Neural crest cell (in vitro differentiated cells): Measurements from ENCODE around the gene STARD7. TPM values are rescaled to one million over a fixed set of nuclear protein-coding genes. Genes with fewer than 3 reads are reported as not detected.
"Not testable (repeated sequence)": the region's sequence is repeated elsewhere in the genome, so short reads cannot be mapped to it uniquely, and the experiment has no call there.

Source experiments
- DNase-seq: peaks from one replicate; pipeline ENCODE4 v3.0.0; 2021; ENCODE audit warnings: low read depth, mixed read lengths, low spot score
- H3K27ac Mint-ChIP-seq: one replicate; pipeline ENCODE4 v1.8.0; 2021; ENCODE audit warnings: mild to moderate bottlenecking, mixed read lengths; ENCODE audit not compliant: unreplicated experiment
- H3K27me3 Mint-ChIP-seq: 2 replicates; pipeline ENCODE4 v1.8.0; 2021; ENCODE audit warnings: low read depth, mild to moderate bottlenecking, mixed read lengths
- H3K36me3 Mint-ChIP-seq: 2 replicates; pipeline ENCODE4 v1.8.0; 2021; ENCODE audit warnings: low read depth, mild to moderate bottlenecking, mixed read lengths
- H3K4me1 Mint-ChIP-seq: 2 replicates; pipeline ENCODE4 v1.8.0; 2021; ENCODE audit warnings: mixed read lengths
- H3K4me3 Mint-ChIP-seq: one replicate; pipeline ENCODE4 v1.8.0; 2021; ENCODE audit warnings: mild to moderate bottlenecking, mixed read lengths
- H3K9me3 Mint-ChIP-seq: 2 replicates; pipeline ENCODE4 v1.8.0; 2021; ENCODE audit warnings: mixed read lengths
- CTCF ChIP-seq: fragments of 200-600 bp; sonication (generic); conservative IDR thresholded peaks from 2 replicates; pipeline ENCODE4 v1.5.0; 2021; ENCODE audit warnings: antibody characterized with exemption, mild to moderate bottlenecking
- total RNA-seq: library from RNA; stranded (reverse); gene quantifications from 2 replicates; pipeline ENCODE4 v1.2.1, GENCODE V29; 2021

The STARD7 gene
- total RNA-seq, 1 donor from 2014 or later, result 178 TPM

GRCh38 chr2:96233436-96233835, 24.8 kb upstream of the STARD7 start:
- Mint-ChIP-seq H3K4me1 (no peaks in the 10 kb centered on the region), H3K27me3 (no peaks in the 10 kb centered on the region), H3K36me3 (no peaks in the 10 kb centered on the region), H3K9me3 (no peaks in the 10 kb centered on the region), H3K27ac (no peak overlapping the region), H3K4me3 (no peak overlapping the region)
- DNase-seq, result no peak
- no peak for TF ChIP-seq CTCF

- Mint-ChIP-seq H3K27me3 (no peaks in the 10 kb centered on the region), H3K27ac (peak overlapping the region; percentile 37), H3K4me3 (no peak overlapping the region), H3K9me3 (no peaks in the 10 kb centered on the region), H3K4me1 (no peaks in the 10 kb centered on the region), H3K36me3 (no peaks in the 10 kb centered on the region)
- no peak for DNase-seq
- no peak for TF ChIP-seq CTCF
Observed at GRCh38 chr2:96231316-96231715, 22.7 kb upstream of the STARD7 start.

GRCh38 chr2:96225016-96225533, 16.4 kb upstream of the STARD7 start:
- Mint-ChIP-seq H3K9me3 (no peaks in the 10 kb centered on the region), H3K4me1 (no peaks in the 10 kb centered on the region), H3K27me3 (no peaks in the 10 kb centered on the region), H3K4me3 (no peak overlapping the region), H3K27ac (no peak overlapping the region), H3K36me3 (no peaks in the 10 kb centered on the region)
- DNase-seq, result no peak
- no peak for TF ChIP-seq CTCF

GRCh38 chr2:96221106-96221505, 12.5 kb upstream of the STARD7 start:
- DNase-seq, H3K27ac Mint-ChIP-seq, H3K27me3 Mint-ChIP-seq, H3K4me3 Mint-ChIP-seq, H3K4me1 Mint-ChIP-seq, H3K9me3 Mint-ChIP-seq, H3K36me3 Mint-ChIP-seq: not testable (repeated sequence)

GRCh38 chr2:96219959-96220358, 11.3 kb upstream of the STARD7 start:
- H3K4me1 Mint-ChIP-seq, H3K4me3 Mint-ChIP-seq, H3K27me3 Mint-ChIP-seq, DNase-seq, H3K27ac Mint-ChIP-seq, H3K9me3 Mint-ChIP-seq, H3K36me3 Mint-ChIP-seq: not testable (repeated sequence)

GRCh38 chr2:96218508-96219131, 10.0 kb upstream of the STARD7 start:
- no peaks in the 10 kb centered on the region for H3K4me1 Mint-ChIP-seq
- H3K27ac Mint-ChIP-seq, result no peak overlapping the region
- H3K27me3 Mint-ChIP-seq, result no peaks in the 10 kb centered on the region
- no peak for DNase-seq
- H3K36me3 Mint-ChIP-seq, result no peaks in the 10 kb centered on the region
- H3K4me3 Mint-ChIP-seq, result no peak overlapping the region
- TF ChIP-seq CTCF, result no peak
- H3K9me3 Mint-ChIP-seq, result no peaks in the 10 kb centered on the region
